GM08714 (cell line): ENCODE results near the gene VMP1.

ENCODE experiments used
- H3K4me3 ChIP-seq: fragments of 200-500 bp; sonication (Bioruptor generic); 2 replicates; pipeline ENCODE4 v1.5.1; 2014; ENCODE audit warnings: mild to moderate bottlenecking, low read length, inconsistent platforms
- ZNF274 ChIP-seq: IDR thresholded peaks from 2 replicates; pipeline ENCODE4 v1.6.1; 2012; ENCODE audit warnings: mild to moderate bottlenecking, low read depth, low read length

VMP1 gene

GRCh38 chr17:59876107-59876506 lies 168.7 kb downstream of the VMP1 start:
- no peak overlapping the region for H3K4me3 ChIP-seq
- TF ChIP-seq ZNF274, result no peak

GRCh38 chr17:59877965-59878364 lies 170.5 kb downstream of the VMP1 start:
- no peak for TF ChIP-seq ZNF274
- no peak overlapping the region for H3K4me3 ChIP-seq

- TF ChIP-seq ZNF274, result no peak
These were observed 171.2 kb downstream of the VMP1 start for GRCh38 chr17:59878624-59879023.

GRCh38 chr17:59884861-59885260 lies 177.4 kb downstream of the VMP1 start:
- H3K4me3 ChIP-seq, result no peak overlapping the region
- no peak for TF ChIP-seq ZNF274

More at GRCh38 chr17:59878624-59879023, 171.2 kb downstream of the VMP1 start:
- H3K4me3 ChIP-seq, result no peak overlapping the region

- TF ChIP-seq ZNF274, result no peak
- H3K4me3 ChIP-seq, result no peak overlapping the region
These were observed 180.8 kb downstream of the VMP1 start for GRCh38 chr17:59888145-59888750.

- TF ChIP-seq ZNF274, result no peak
- H3K4me3 ChIP-seq, result no peak overlapping the region
These were observed 183.3 kb downstream of the VMP1 start for GRCh38 chr17:59890720-59891119.
